H1 (cell line): ENCODE measurements around the gene GBF1. TPM values are rescaled to one million over a fixed set of nuclear protein-coding genes. Genes with fewer than 3 reads are reported as not detected.

ENCODE experiments used
- CBX8 ChIP-seq: fragments of 300-800, 300-1000 bp; sonication (generic); IDR thresholded peaks from 2 replicates; pipeline ENCODE4 v1.7.1; 2016; ENCODE audit warnings: low read depth, low read length, borderline replicate concordance
- TAF1 ChIP-seq: IDR thresholded peaks from 2 replicates; pipeline ENCODE4 v1.6.1; 2011; ENCODE audit warnings: mild to moderate bottlenecking, low read depth, low read length
- polyA plus RNA-seq, 7 experiments: library from polyadenylated mRNA; depleted of rRNA in 3 of 7; stranded (reverse) in 5 of 7; unstranded in 2 of 7; fragments of >200 nt in 5 of 7; fragments of 200-250 nt in 2 of 7; gene quantifications; 1 replicate in 5 of 7; 2 replicates in 1 of 7; 4 replicates in 1 of 7; pipeline versions ENCODE4 v1.2.1 to v1.2.3, GENCODE V29; 2011 to 2013; ENCODE audit warnings: missing spikeins in 2 of 7, mixed read lengths in 2 of 7
- total RNA-seq: library from RNA; stranded (reverse); fragmentation: NEBNext Ultra II Directional; extraction: Animal tissue kit (Norgen Biotek cat#: 25700); gene quantifications from 2 replicates; pipeline ENCODE4 v1.2.1, GENCODE V29; 2021

Gene GBF1
- total and polyA plus RNA-seq, 2 of the 8 experiments (the other 6 are each of a cell fraction or from before 2014, with no cell fraction given): 11.0 to 25.5 TPM

DNA sequence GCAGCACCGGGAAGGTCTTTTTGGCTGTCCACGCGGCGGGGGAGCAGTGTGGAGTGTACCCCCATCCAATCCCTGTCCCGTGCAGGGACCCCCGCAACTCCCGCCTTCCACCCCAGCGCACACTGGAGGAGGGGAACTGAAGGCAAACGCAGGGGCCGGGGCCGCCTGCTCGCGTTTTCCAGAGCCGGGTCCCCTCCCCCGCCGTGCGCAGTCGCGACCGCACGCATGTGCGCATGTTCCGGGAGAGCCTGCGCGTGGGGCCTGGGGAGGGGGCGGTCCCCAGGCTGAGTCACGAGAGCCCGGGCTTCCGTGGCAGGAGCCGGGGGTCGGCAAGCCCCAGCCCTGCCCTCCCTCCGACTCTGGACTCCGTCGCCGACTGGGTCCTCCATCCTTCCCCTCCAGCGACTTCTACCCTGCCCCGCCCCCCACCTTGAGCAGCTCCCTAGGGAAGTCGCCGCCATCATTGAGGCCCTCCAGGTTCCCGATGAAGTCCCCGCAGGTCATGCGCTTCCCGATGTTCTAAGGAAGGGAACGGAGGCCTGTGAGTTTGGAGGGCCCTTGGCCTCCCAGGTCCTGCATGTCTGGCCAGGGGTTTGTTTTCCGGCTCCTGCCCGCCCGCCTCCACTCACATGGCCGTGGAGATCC lies 165.2 kb downstream of the GBF1 start (continued):
- TF ChIP-seq CBX8: no peak
- TF ChIP-seq TAF1: no peak
